Left kidney (tissue), 2 donors: Measurements from ENCODE around the gene MEGF6. TPM values are rescaled to one million over a fixed set of nuclear protein-coding genes. Genes with fewer than 3 reads are reported as not detected.

Experiments
- DNase-seq: peaks from one replicate; pipeline ENCODE4 v3.0.0-alpha.2; 2013
- polyA plus RNA-seq: library from polyadenylated mRNA; unstranded; fragments of 120-200 nt; gene quantifications from one replicate; pipeline ENCODE4 v1.2.1, GENCODE V29; 2013; ENCODE audit not compliant: insufficient read length

MEGF6 gene
- polyA plus RNA-seq, 1 donor = 8.6 TPM

GRCh38 chr1:3609769-3610526 is 1.4 kb downstream of the MEGF6 start:
- peak; percentile 5 for DNase-seq

- no peak for DNase-seq
Measured at GRCh38 chr1:3609016-3609768, 2.1 kb downstream of the MEGF6 start.

GRCh38 chr1:3608154-3608553 is 3.2 kb downstream of the MEGF6 start:
- DNase-seq = no peak

GRCh38 chr1:3607703-3608065 is 3.6 kb downstream of the MEGF6 start:
- no peak for DNase-seq

GRCh38 chr1:3606779-3607702 is 4.3 kb downstream of the MEGF6 start:
- no peak for DNase-seq

GRCh38 chr1:3604997-3605823 is 6.1 kb downstream of the MEGF6 start:
- no peak for DNase-seq

GRCh38 chr1:3604468-3604974 is 6.8 kb downstream of the MEGF6 start:
- DNase-seq = no peak

GRCh38 chr1:3603571-3604467 is 7.5 kb downstream of the MEGF6 start:
- DNase-seq = no peak

- no peak for DNase-seq
Measured at GRCh38 chr1:3603156-3603555, 8.2 kb downstream of the MEGF6 start.

- no peak for DNase-seq
Measured at GRCh38 chr1:3602375-3602774, 8.9 kb downstream of the MEGF6 start.

- no peak for DNase-seq
Measured at GRCh38 chr1:3601743-3602142, 9.6 kb downstream of the MEGF6 start.

GRCh38 chr1:3600354-3600753 is 11.0 kb downstream of the MEGF6 start:
- no peak for DNase-seq

- no peak for DNase-seq
Measured at GRCh38 chr1:3599816-3600215, 11.5 kb downstream of the MEGF6 start.

GRCh38 chr1:3599286-3599811 is 12.0 kb downstream of the MEGF6 start:
- no peak for DNase-seq

- no peak for DNase-seq
Measured at GRCh38 chr1:3598522-3599285, 12.6 kb downstream of the MEGF6 start.

- DNase-seq = no peak
Measured at GRCh38 chr1:3598051-3598491, 13.2 kb downstream of the MEGF6 start.

- DNase-seq = no peak
Measured at GRCh38 chr1:3597599-3597964, 13.7 kb downstream of the MEGF6 start.

GRCh38 chr1:3596663-3597598 is 14.4 kb downstream of the MEGF6 start:
- no peak for DNase-seq
